HepG2 (cell line): Measurements from ENCODE around the gene ATP2B3. TPM values are rescaled to one million over a fixed set of nuclear protein-coding genes. Genes with fewer than 3 reads are reported as not detected.

Experiments
- ATAC-seq: fragments of 200-7000 bp; cut with Tn5 transposase; 3 replicates; pipeline ENCODE4 v1.9.1; 2020; ENCODE audit warnings: mild to moderate bottlenecking, moderate library complexity
- BruUV-seq: library from RNA; stranded (reverse); fragments of 400-500 nt; replicated peaks from 2 replicates; lab custom pipeline; 2021; lab: Mats Ljungman, UMichigan
- CTCF ChIA-PET: fragments of 300-600 bp; formaldehyde crosslinking; extraction: SDS; loops from one replicate; lab custom pipeline; 2021; ENCODE audit warnings: low total read pairs, inconsistent platforms, low intra/inter-chr PET ratio; lab: Yijun Ruan, JAX
- POLR2A ChIA-PET: fragments of 350-600 bp; sonication (Branson Sonifier 250); formaldehyde crosslinking; loops from one replicate; lab custom pipeline; 2020; ENCODE audit warnings: antibody characterized with exemption, inconsistent platforms; lab: Yijun Ruan, JAX
- DNase-seq: peaks from one replicate; pipeline ENCODE4 v3.0.0-alpha.2; 2015; ENCODE audit warnings: low spot score
- FAIRE-seq: peaks from 3 replicates; lab custom pipeline; 2011; peaks lifted over from hg19 to GRCh38; lab: Jason Lieb, UNC
- H2AFZ ChIP-seq: one replicate; pipeline ENCODE4 v1.6.1; 2011; ENCODE audit warnings: low read length, inconsistent platforms
- H3K27ac ChIP-seq: fragments of 300-600 bp; 3 replicates; pipeline ENCODE4 v1.8.0; 2011; ENCODE audit warnings: mixed run types, mild to moderate bottlenecking, mixed read lengths, low read length, inconsistent platforms; ENCODE audit not compliant: insufficient read depth; ENCODE audit errors: extremely low read length
- H3K27me3 ChIP-seq, 2 experiments: fragments of 200-600 bp in 1 of 2; 2 replicates in 1 of 2; 3 replicates in 1 of 2; pipeline versions ENCODE4 v1.6.0 to v1.8.0; 2011; ENCODE audit warnings: low read length in 2 of 2, mild to moderate bottlenecking in 2 of 2, moderate library complexity in 2 of 2, inconsistent platforms in 1 of 2; ENCODE audit not compliant: insufficient read depth in 2 of 2, control insufficient read depth in 1 of 2
- H3K36me3 ChIP-seq, 2 experiments: fragments of 200-600 bp in 1 of 2; replicated peaks in 1 of 2; 2 replicates in 1 of 2; 3 replicates in 1 of 2; pipeline versions ENCODE4 v1.5.1 to v1.8.0; 2011; ENCODE audit warnings: low read length in 2 of 2, inconsistent platforms in 1 of 2; ENCODE audit not compliant: insufficient read depth in 2 of 2, control insufficient read depth in 1 of 2
- H3K4me1 ChIP-seq: 2 replicates; pipeline ENCODE4 v1.5.1; 2012; ENCODE audit warnings: low read length, inconsistent platforms; ENCODE audit not compliant: insufficient read depth
- H3K4me2 ChIP-seq: 2 replicates; pipeline ENCODE4 v1.6.0; 2011; ENCODE audit warnings: low read depth, low read length, inconsistent platforms
- H3K4me3 ChIP-seq, 3 experiments: fragments of 200-600 bp in 1 of 3; sonication (generic), shearing (Covaris generic) in 1 of 3; replicated peaks in 1 of 3; 2 replicates each; pipeline ENCODE4 v1.5.1; 2011 to 2016; ENCODE audit warnings: low read length in 3 of 3, inconsistent platforms in 2 of 3, low read depth in 2 of 3, mild to moderate bottlenecking in 2 of 3, control low read depth in 1 of 3, mixed read lengths in 1 of 3; ENCODE audit not compliant: insufficient read depth in 1 of 3
- H3K79me2 ChIP-seq: one replicate; pipeline ENCODE4 v1.6.1; 2011; ENCODE audit warnings: low read length, inconsistent platforms; ENCODE audit not compliant: insufficient read depth
- H3K9ac ChIP-seq: 2 replicates; pipeline ENCODE4 v1.6.0; 2011; ENCODE audit warnings: mild to moderate bottlenecking, low read depth, low read length, inconsistent platforms; ENCODE audit not compliant: insufficient read depth
- H3K9me3 ChIP-seq: 2 replicates; pipeline ENCODE4 v1.5.1; 2012; ENCODE audit warnings: mild to moderate bottlenecking, low read length
- H4K20me1 ChIP-seq: 2 replicates; pipeline ENCODE4 v1.6.0; 2011; ENCODE audit warnings: inconsistent platforms, mild to moderate bottlenecking, low read length, moderate library complexity; ENCODE audit not compliant: insufficient read depth
- FOXK2 ChIP-seq: fragments of 450-650 bp; IDR thresholded peaks from 2 replicates; pipeline ENCODE4 v1.6.1; 2016
- HDAC6 ChIP-seq: fragments of 200-600 bp; sonication (generic); IDR thresholded peaks from 2 replicates; pipeline ENCODE4 v1.7.0; 2017; ENCODE audit warnings: mild to moderate bottlenecking, antibody characterized with exemption, low read length, low read depth
- WIZ ChIP-seq: sonication (generic); formaldehyde crosslinking; IDR thresholded peaks from 2 replicates; pipeline ENCODE4 v1.5.1; 2020; ENCODE audit warnings: mild to moderate bottlenecking, missing genetic modification reagents
- ZNF792 ChIP-seq: IDR thresholded peaks from 2 replicates; pipeline ENCODE4 v1.6.1; 2016
- WGBS: methylation state at CpG from one replicate; pipeline ENCODE4 v1.1.6; 2017; ENCODE audit warnings: low lambda C conversion rate; 5-methylcytosine and 5-hydroxymethylcytosine counted together
- in situ Hi-C: cut with HindIII; loops from 2 replicates; pipeline ENCODE4 v1.10.0; 2017; ENCODE audit warnings: low pct_unique_long_range_greater_than_20kb; ENCODE audit not compliant: extremely low pct_ligation_motif_present
- intact Hi-C: fragments of 100-400 bp; cut with micrococcal nuclease; formaldehyde crosslinking; loops from one replicate; pipeline ENCODE4 v1.10.0; 2022; ENCODE audit not compliant: unreplicated experiment
- polyA plus RNA-seq, 8 experiments: library from polyadenylated mRNA; depleted of rRNA in 3 of 8; stranded (reverse) in 7 of 8; unstranded in 1 of 8; fragments of >200 nt; fragmentation: Illumina TruSeq in 4 of 8; extraction: Trizol in 4 of 8; gene quantifications; 2 replicates each; pipeline versions ENCODE4 v1.2.1 to v1.2.3, GENCODE V29; 2011 to 2016; ENCODE audit warnings: low read depth in 4 of 8, missing spikeins in 1 of 8, mixed read lengths in 1 of 8; ENCODE audit not compliant: insufficient read depth in 1 of 8
- total RNA-seq, 5 experiments: library from RNA; depleted of rRNA; stranded (reverse); fragments of >200 nt; fragmentation: Illumina TruSeq; extraction: Trizol; gene quantifications; 2 replicates each; pipeline ENCODE4 v1.2.3, GENCODE V29; 2016; ENCODE audit warnings: low read depth in 1 of 5
- TF ChIP-seq, protein P1 (sequence below), 2 experiments: sonication (generic) in 1 of 2; formaldehyde crosslinking in 1 of 2; IDR thresholded peaks; 2 replicates each; pipeline versions ENCODE4 v1.6.1 to v1.9.0; 2014 to 2022; ENCODE audit warnings: antibody characterized with exemption in 1 of 2, borderline replicate concordance in 1 of 2, inconsistent platforms in 1 of 2, low read depth in 1 of 2, missing genetic modification reagents in 1 of 2

The ATP2B3 gene
- total and polyA plus RNA-seq, 2 of the 13 experiments (the other 11 are each of a cell fraction or from before 2014, with no cell fraction given): not detected

DNA sequence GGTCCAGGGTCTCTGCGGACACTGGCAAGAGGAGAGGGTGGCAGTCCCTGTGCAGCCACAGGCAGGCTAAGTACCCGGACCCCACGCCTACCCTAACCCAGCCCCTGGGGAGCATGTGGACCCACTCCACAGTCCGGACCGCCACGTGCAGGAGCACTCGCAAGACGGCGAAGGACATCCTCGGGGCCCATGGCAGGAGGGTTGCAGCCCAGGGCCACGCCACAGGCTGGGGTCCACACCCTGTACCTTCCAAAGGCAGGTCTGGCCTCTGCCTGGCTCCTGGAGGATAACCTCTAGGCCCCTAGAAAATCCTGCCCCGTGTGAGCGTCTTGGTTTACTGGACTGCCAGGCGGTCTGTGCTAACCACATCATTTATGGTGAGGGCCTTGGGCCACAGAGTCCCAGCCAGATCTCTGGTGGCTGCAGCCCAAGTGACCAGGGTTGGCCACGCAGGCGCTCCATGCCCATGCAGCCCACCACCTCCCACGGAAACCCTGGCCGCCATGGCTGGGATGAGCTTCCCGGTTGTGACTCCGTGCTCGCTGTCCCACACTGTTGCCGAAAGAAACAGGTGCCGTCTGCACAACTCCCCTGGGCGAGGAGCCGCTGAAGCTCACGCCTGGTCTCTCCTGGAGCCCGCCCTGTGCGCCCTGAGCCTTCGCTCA lies 71.5 kb downstream of the ATP2B3 start:
- no peak for DNase-seq
- 100% methylated on average over 1 of the region's 29 CpGs for WGBS
- no peak for FAIRE-seq
- CTCF ChIA-PET: no interaction called here
- in situ Hi-C loops (no loop called here), intact Hi-C loops (no loop called here)
- H3K9ac ChIP-seq: no peak overlapping the region
- H3K4me1 ChIP-seq: no peaks in the 10 kb centered on the region
- H3K9me3 ChIP-seq: no peaks in the 10 kb centered on the region
- POLR2A ChIA-PET: no interaction called here
- H4K20me1 ChIP-seq: no peaks in the 10 kb centered on the region
- H3K4me3 ChIP-seq: no peak overlapping the region
- H3K27me3 ChIP-seq: no peaks in the 10 kb centered on the region
- H3K36me3 ChIP-seq: peaks cover 3 to 7% of the 10 kb centered on the region in 2 experiments; a peak in 3 of 5 replicates
- no peak overlapping the region for H2AFZ ChIP-seq
- no peak overlapping the region for H3K4me2 ChIP-seq
- no TSS peak for BruUV-seq
- no peak for ATAC-seq
- H3K27ac ChIP-seq: no peak overlapping the region
- H3K79me2 ChIP-seq: no peaks in the 10 kb centered on the region
- TF ChIP-seq FOXK2 (no peak), ZNF792 (CRISPR knock-in tag) (no peak), HDAC6 (no peak), WIZ (CRISPR knock-in tag) (no peak)
- TF ChIP-seq, protein P1, sequence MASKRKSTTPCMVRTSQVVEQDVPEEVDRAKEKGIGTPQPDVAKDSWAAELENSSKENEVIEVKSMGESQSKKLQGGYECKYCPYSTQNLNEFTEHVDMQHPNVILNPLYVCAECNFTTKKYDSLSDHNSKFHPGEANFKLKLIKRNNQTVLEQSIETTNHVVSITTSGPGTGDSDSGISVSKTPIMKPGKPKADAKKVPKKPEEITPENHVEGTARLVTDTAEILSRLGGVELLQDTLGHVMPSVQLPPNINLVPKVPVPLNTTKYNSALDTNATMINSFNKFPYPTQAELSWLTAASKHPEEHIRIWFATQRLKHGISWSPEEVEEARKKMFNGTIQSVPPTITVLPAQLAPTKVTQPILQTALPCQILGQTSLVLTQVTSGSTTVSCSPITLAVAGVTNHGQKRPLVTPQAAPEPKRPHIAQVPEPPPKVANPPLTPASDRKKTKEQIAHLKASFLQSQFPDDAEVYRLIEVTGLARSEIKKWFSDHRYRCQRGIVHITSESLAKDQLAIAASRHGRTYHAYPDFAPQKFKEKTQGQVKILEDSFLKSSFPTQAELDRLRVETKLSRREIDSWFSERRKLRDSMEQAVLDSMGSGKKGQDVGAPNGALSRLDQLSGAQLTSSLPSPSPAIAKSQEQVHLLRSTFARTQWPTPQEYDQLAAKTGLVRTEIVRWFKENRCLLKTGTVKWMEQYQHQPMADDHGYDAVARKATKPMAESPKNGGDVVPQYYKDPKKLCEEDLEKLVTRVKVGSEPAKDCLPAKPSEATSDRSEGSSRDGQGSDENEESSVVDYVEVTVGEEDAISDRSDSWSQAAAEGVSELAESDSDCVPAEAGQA (IDR thresholded peaks at IDR 0.05; ENCODE audit: low read depth): no peak
- TF ChIP-seq, protein P1 (CRISPR knock-in tag; IDR thresholded peaks at IDR 0.05; ENCODE audit: borderline replicate concordance): no peak
